Heart left ventricle (tissue), 13 donors: ENCODE measurements around the gene PTGR2.

Experiments used
- POLR2A ChIP-seq, 2 donors: fragments of 450-650 bp; IDR thresholded peaks; one replicate each; pipeline ENCODE4 v1.6.1; 2017; ENCODE audit warnings: antibody characterized with exemption in 2 of 2, mild to moderate bottlenecking in 2 of 2, moderate library complexity in 2 of 2
- TF ChIP-seq, protein P1 (sequence below), 12 donors: fragments of 200-600 bp; sonication (generic) in 4 of 12; IDR thresholded peaks; one replicate each; pipeline versions ENCODE4 v1.5.0 to v1.8.0; 2018 to 2022; ENCODE audit warnings: antibody characterized with exemption in 12 of 12, mild to moderate bottlenecking in 5 of 12
- donor health status: ischemic (EF 13 %, LVEDD 7.1; RV severe dilation, severe dysfunction).
- donor health status: DM: no; HTN: yes; CAD: no.
- donor health status: DM: no; HTN: no; CAD: no.
- donor health status: ischemic (EF 25% LVEDD 6.9; RV normal size, moderate dysfunction).
- donor health status: ischemic (EF 25% LVEDD 5.7; RV mildly dilated, moderate dysfunction).
- donor health status: ischemic (EF 35%, LVEDD 5.7; RV mildly dilated, moderate dysfunction).
- donor health status: nonischemic (EF 11% LVEDD 7.7; RV severe dilation, severe dysfunction).
- donor health status: DM: yes; HTN: yes; CAD: no.
- donor health status: PGD.
- donor health status: ischemic (EF 29% LVEDD 5.4; RV normal size, mild dysfunction).
- donor health status: nonischemic (EF 23%, LVEDD 6.1; RV moderate dilation, normal function).

DNA sequence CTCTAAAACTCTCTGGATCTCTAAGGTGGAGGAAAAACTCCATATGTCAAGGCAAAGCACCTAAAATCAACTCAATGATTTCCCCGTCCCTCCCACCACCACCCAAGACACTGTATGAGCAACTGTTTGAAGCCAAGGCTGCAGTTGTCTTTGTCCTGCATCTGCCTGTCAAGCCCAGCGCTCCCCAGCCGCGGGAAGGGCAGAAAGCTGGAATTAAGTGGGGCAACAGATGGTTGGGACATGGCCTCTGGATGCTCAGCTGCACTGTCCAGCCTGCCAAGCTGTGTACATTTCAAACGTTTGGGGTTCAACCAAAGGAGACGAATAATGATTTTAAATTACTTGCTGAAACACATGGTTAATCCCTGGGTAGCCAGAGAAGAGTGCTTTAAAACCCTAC lies 42.2 kb upstream of the PTGR2 start:
- no peak for TF ChIP-seq POLR2A (IDR thresholded peaks at IDR 0.05)
- TF ChIP-seq, protein P1, sequence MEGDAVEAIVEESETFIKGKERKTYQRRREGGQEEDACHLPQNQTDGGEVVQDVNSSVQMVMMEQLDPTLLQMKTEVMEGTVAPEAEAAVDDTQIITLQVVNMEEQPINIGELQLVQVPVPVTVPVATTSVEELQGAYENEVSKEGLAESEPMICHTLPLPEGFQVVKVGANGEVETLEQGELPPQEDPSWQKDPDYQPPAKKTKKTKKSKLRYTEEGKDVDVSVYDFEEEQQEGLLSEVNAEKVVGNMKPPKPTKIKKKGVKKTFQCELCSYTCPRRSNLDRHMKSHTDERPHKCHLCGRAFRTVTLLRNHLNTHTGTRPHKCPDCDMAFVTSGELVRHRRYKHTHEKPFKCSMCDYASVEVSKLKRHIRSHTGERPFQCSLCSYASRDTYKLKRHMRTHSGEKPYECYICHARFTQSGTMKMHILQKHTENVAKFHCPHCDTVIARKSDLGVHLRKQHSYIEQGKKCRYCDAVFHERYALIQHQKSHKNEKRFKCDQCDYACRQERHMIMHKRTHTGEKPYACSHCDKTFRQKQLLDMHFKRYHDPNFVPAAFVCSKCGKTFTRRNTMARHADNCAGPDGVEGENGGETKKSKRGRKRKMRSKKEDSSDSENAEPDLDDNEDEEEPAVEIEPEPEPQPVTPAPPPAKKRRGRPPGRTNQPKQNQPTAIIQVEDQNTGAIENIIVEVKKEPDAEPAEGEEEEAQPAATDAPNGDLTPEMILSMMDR (IDR thresholded peaks at IDR 0.05) = no peak
